ENCODE data around the gene CENPO.
"Not testable (repeated sequence)": the region's sequence is repeated elsewhere in the genome, so short reads cannot be mapped to it uniquely, and the experiment has no call there.

The CENPO gene

GRCh38 chr2:24791452-24791851 is 1.8 kb upstream of the CENPO start:
- DNase-seq: no peak

- DNase-seq: no peak
Observed at GRCh38 chr2:24792542-24792873, 717 bp upstream of the CENPO start.

DNA sequence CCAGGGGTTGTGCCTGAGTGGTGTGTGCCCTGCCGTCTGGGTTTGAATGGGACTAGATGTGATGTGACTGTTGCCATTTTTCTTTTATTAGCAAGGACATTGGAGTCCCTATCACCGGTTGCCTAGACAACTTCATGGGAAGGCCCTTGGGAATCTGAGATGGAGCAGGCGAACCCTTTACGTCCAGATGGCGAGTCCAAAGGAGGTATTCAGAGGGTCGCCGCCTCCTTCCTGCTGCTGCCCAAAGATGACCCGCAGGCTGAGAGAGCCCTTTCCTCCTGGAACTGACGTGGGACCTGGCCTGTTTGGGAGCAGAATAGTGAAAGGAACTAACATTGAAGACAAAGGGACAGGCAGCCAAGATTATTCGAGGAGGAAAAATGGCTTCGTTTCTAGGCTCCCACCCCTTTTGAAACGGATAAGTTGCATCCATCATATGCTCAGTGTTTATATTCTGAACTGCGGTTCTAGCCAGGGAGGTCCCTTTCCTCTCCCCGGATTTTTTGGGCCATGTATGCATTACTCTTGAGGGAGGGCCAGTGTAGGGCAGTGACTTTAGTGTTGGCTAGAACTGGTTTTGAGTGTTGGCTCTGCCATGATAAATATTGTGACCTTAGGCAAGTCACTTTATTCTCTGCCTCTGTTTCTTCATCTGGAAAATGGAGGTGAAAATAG is 673 bp downstream of the CENPO start:
- DNase-seq: peak; percentile 49

GRCh38 chr2:24797644-24798043 is 4.4 kb downstream of the CENPO start:
- no peak for DNase-seq

- not testable (repeated sequence) for DNase-seq
Observed at GRCh38 chr2:24800487-24800886, 7.3 kb downstream of the CENPO start.

DNA sequence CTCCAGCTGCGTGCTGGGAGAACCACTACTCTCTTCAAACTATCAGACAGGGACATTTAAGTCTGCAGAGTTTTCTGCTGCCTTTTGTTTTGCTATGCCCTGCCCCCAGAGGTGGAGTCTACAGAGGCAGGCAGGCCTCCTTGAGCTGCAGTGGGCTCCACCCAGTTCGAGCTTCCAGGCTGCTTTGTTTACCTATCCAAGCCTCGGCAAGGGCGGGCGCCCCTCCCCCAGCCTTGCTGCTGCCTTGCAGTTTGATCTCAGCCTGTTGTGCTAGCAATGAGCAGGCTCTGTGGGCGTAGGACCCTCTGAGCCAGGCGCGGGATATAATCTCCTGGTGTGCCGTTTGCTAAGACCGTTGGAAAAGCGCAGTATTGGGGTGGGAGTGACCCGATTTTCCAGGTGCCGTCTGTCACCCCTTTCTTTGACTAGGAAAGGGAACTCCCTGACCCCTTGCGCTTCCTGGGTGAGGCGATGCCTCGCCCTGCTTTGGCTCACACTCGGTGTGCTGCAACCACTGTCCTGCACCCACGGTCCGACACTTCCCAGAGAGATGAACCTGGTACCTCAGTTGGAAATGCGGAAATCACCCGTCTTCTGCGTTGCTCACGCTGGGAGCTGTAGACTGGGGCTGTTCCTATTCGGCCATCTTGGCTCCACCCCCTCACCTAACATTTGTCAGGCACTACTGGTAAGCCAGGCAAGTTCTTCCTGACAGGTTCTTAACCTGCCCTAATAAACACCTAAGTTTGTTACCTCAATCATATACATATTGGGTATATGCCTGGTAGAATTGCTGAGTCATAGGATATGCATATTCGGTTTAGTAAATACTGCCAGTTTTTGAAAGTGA is 12.8 kb downstream of the CENPO start:
- not testable (repeated sequence) for DNase-seq

DNA sequence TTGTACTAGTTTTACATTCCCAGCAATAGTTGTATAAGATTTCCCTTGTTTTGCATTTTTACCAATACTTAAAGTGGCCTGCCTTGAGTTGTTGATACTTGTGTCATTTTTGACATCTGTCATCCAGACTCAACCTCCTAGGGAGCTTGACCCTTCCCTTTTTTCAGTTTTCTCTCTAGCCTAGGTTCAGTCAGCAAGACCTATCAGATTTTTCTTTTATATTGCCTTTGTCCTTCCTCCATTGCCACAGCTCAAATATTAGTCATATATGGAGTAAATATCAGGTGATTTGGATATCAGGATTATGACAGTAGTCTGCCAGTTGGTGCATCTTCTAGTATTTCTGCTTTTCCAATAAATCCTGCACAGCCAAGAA is 13.4 kb downstream of the CENPO start:
- DNase-seq: no peak

DNA sequence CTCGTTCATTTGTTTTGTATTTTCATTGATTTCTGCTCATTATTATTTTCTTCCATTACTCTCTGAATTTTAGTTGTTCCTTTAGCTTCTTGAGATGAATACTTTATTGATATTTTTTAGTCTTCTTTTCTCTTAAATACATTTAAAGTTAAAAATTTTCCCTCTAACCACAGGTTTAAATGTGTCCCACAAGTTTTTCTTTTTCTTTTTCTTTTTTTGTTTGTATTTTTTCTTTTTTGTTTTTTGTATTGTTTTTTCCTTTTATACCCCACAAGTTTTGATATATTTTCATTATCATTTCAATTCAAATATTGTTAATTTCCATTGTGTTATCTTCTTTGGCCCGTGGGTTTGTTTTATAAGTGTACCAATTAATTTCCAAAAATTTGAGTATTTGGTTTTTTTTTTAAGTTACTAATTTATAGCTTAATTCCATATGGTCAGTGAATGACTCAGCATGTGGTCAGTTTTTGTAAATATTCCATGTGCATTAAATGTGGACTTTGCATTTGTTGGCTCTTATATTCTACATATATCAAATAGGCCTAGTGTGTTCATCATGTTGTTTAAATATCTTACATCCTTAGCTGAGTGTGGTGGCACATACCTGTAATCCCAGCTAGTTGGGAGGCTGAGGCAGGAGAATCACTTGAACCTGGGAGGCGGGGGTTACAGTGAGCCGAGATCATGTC is 16.2 kb downstream of the CENPO start:
- peak; percentile 51 for DNase-seq

- no peak for DNase-seq
Observed at GRCh38 chr2:24813691-24814137, 20.5 kb downstream of the CENPO start.

- no peak for DNase-seq
Observed at GRCh38 chr2:24814516-24814915, 21.3 kb downstream of the CENPO start.

DNA sequence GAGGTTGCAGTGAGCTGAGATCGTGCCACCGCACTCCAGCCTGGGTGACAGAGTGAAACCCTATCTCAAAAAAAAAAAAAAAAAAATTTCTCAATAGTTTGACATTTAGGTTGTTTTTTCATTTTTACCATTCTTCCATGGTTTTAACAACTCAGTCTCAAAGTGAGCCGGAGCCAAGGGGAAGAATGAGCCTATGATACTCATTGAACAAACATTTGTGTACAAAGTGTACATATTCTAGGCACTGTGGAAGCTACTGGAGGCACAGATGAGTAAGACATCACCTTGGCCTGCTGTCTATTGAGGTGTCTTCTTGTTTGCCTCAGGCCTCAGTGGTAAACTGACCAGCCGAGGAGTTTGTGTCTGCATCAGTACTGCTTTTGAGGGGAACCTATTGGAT is 21.9 kb downstream of the CENPO start:
- DNase-seq: no peak

DNA sequence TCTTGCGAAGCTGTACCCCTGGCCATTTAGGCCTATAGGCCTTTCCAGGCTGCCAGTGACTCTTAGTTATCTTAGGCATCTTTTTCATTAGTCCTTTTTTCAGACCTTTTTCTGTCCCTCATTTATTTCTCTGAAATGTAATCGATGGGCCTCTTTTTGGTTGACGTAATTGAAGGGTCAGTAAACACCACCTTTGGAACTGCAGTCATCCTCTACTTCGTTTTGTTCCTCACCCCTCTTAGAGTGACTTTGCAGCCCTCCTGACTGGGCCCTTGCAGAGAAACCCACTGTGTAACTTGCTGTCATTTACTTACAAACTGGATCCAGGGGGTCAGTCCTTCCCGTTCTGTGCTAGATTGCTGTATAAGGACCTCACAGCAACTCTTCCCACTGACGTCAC is 23.2 kb downstream of the CENPO start:
- DNase-seq: no peak

DNA sequence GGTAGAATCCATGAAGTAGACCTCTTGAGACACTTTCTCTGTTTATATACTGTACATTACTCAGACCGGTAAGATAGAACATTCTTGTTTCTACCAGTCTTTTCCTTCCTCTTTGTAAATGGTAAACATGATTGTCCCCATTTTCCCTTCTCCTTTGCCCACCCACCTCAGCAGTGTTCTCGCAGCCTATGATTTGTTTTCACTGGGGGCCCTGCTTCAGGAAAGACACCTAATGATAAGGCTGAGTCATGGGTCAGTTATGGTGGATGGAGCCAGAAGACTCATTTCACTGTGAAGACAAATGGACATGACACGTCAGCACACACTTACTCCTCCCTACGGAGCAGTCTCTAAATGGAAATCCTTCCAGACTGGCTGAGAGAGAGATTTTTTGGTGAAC is 23.7 kb downstream of the CENPO start:
- peak; percentile 81 for DNase-seq

DNA sequence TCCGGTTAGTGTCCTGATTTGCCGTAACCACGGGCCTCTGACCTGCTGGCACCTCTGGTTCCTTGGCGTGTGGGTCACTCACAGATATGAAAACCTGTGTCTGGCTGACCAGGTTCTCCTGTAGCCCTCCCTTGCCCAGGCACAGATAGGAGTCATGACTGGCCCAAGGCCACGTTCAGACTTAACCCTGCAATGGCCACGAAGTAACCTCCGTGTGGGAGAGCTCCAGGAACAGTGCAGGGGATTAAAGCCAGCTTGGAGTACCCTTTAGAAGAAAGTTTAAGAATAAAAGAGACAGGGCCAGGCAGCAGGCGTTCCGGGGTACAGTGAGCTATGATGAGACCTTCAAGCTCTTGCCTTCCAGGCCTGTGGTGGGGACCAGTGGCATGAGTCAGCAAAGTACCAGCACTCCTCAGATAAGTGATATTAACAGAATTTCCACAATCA is 25.5 kb downstream of the CENPO start:
- DNase-seq: no peak

DNA sequence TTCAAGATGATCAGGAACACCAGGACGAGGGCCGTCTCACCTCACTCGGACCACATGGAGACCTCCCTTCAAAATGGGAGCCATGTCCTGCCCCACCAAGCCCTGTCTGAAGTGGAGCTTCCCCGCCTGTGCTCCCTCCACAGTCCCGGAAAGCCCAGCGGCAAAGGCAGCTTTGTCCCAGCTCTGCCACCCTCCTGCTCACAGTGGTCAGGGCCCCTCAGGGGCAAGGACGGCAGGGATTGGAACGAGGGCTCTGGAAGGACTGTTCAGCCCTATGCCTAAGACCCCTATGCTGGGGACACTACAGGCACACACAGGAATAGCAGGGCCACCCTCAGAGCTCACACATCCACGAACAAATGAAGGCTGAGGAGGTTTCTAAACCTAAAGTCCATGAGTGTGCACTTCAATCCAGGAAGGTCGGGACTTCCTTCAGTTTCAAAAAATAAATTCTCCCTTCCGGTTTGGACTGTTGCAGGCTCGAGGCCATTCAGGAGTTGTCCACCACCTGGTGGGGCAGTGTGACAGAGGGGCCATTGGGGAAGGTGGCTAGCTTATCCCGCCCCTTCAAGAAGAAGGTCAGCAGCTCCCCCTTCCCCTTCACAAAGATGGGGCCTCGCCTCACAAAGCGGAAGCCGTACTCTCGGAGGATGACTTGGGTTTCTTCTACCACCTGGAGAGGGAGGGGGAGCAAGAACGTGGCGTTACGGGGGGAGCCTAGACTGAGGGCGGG is 26.4 kb downstream of the CENPO start:
- DNase-seq: no peak

GRCh38 chr2:24820175-24820513 is 26.9 kb downstream of the CENPO start:
- DNase-seq: no peak

GRCh38 chr2:24820598-24821432 is 27.6 kb downstream of the CENPO start:
- no peak for DNase-seq

DNA sequence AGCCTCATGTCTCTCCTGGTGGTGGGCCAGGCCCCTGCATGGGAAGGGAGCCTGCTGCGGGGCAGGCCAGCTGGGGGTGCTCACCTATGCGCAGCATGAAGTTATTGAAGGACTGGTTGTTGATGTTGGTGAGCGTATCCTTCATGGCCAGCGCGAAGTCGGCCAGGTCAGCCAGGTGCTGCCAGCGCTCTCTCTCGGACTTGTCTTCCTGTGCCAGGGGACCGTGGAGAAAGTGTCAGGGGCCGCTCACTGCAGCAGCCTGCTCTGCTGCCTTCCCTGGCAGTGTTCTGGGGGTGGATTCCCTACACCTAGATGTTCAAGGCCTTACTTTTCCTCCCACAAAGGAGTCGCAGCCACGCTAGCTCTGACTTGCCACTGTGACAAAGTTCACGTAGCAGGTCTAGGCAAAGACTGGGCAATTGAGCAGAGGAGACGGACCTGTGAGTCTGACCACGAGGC is 28.2 kb downstream of the CENPO start:
- DNase-seq: no peak

GRCh38 chr2:24822049-24822706 is 29.0 kb downstream of the CENPO start:
- DNase-seq: no peak

- DNase-seq: no peak
Observed at GRCh38 chr2:24824071-24824588, 30.9 kb downstream of the CENPO start.
